B cell (primary cell): Measurements from ENCODE around the gene KIF26B. TPM values are rescaled to one million over a fixed set of nuclear protein-coding genes. Genes with fewer than 3 reads are reported as not detected.

Source experiments
- ATAC-seq: fragments of 200-7000 bp; cut with Tn5 transposase; one replicate; pipeline ENCODE4 v1.10.0; 2021; ENCODE audit warnings: low read depth, mild to moderate bottlenecking, moderate number of reproducible peaks, moderate library complexity
- CTCF ChIA-PET: fragments of 350-600 bp; sonication (Branson Sonifier 250); formaldehyde crosslinking; loops from one replicate; lab custom pipeline; 2021; ENCODE audit warnings: antibody characterized with exemption, inconsistent platforms; lab: Charles Lee
- POLR2A ChIA-PET: fragments of 350-600 bp; sonication (Branson Sonifier 250); formaldehyde crosslinking; loops from one replicate; lab custom pipeline; 2021; ENCODE audit warnings: antibody characterized with exemption; lab: Charles Lee
- DNase-seq: peaks from one replicate; pipeline ENCODE4 v3.0.0; 2013
- H2AFZ ChIP-seq: 2 replicates; pipeline ENCODE4 v1.6.1; 2012; ENCODE audit warnings: mild to moderate bottlenecking, low read depth, low read length; ENCODE audit not compliant: insufficient read depth, poor library complexity, severe bottlenecking
- H3K27ac ChIP-seq, 2 donors: 1 replicate in 1 of 2; 2 replicates in 1 of 2; pipeline ENCODE4 v1.5.1; 2012 to 2013; ENCODE audit warnings: low read length in 2 of 2, mild to moderate bottlenecking in 2 of 2, moderate library complexity in 1 of 2
- H3K27me3 ChIP-seq, 4 experiments: fragments of 200-600 bp in 1 of 4; sonication (generic) in 1 of 4; replicated peaks in 1 of 4; 1 replicate in 2 of 4; 2 replicates in 2 of 4; pipeline versions ENCODE4 v1.6.1 to v1.7.0; 2013 to 2016; ENCODE audit warnings: low read length in 3 of 4, mild to moderate bottlenecking in 2 of 4, mixed read lengths in 1 of 4, moderate library complexity in 1 of 4; ENCODE audit not compliant: insufficient read depth in 4 of 4, control insufficient read depth in 3 of 4; ENCODE audit errors: control extremely low read depth in 1 of 4
- H3K36me3 ChIP-seq, 2 experiments: replicated peaks in 1 of 2; 1 replicate in 1 of 2; 2 replicates in 1 of 2; pipeline versions ENCODE4 v1.6.1 to v1.7.1; 2013; ENCODE audit warnings: low read length in 1 of 2; ENCODE audit not compliant: insufficient read depth in 2 of 2, control insufficient read depth in 1 of 2; ENCODE audit errors: control extremely low read depth in 1 of 2, extremely low read depth in 1 of 2
- H3K4me1 ChIP-seq, 2 donors: fragments of 200-600 bp in 1 of 2; sonication (generic) in 1 of 2; 1 replicate in 1 of 2; 2 replicates in 1 of 2; pipeline versions ENCODE4 v1.5.1 to v1.6.1; 2013 to 2017; ENCODE audit warnings: low read length in 2 of 2; ENCODE audit not compliant: control insufficient read depth in 2 of 2, insufficient read depth in 2 of 2
- H3K4me2 ChIP-seq: replicated peaks from 2 replicates; pipeline ENCODE3; 2012; ENCODE audit warnings: mild to moderate bottlenecking, low read depth, low read length; ENCODE audit not compliant: poor library complexity, severe bottlenecking
- H3K4me3 ChIP-seq, 5 experiments: fragments of 200-600 bp in 1 of 5; sonication (generic) in 1 of 5; 1 replicate in 3 of 5; 2 replicates in 2 of 5; pipeline versions ENCODE4 v1.5.1 to v1.7.0; 2011 to 2016; ENCODE audit warnings: low read length in 4 of 5, mild to moderate bottlenecking in 4 of 5, low read depth in 2 of 5, control low read depth in 1 of 5, moderate library complexity in 1 of 5; ENCODE audit not compliant: insufficient read depth in 1 of 5; ENCODE audit errors: control extremely low read depth in 1 of 5, extremely low read depth in 1 of 5
- H3K79me2 ChIP-seq: fragments of 200-600 bp; sonication (generic); one replicate; pipeline ENCODE4 v1.6.0; 2016; ENCODE audit warnings: low read length; ENCODE audit not compliant: control insufficient read depth, insufficient read depth
- H3K9ac ChIP-seq: fragments of 200-600 bp; sonication (generic); 2 replicates; pipeline ENCODE4 v1.6.1; 2017; ENCODE audit warnings: mild to moderate bottlenecking, low read length, moderate library complexity
- H3K9me3 ChIP-seq, 3 donors: one replicate each; pipeline versions ENCODE4 v1.6.1 to v1.7.1; 2013; ENCODE audit warnings: low read length in 2 of 3; ENCODE audit not compliant: control insufficient read depth in 2 of 3, insufficient read depth in 1 of 3; ENCODE audit errors: control extremely low read depth in 1 of 3
- H4K20me1 ChIP-seq: 2 replicates; pipeline ENCODE4 v1.6.0; 2012; ENCODE audit warnings: mild to moderate bottlenecking, low read length; ENCODE audit not compliant: insufficient read depth, control insufficient read depth, poor library complexity, severe bottlenecking
- H3K27ac Mint-ChIP-seq: one replicate; pipeline ENCODE4 v1.8.0; 2021; ENCODE audit warnings: mixed read lengths
- H3K27me3 Mint-ChIP-seq: one replicate; pipeline ENCODE4 v1.8.0; 2021; ENCODE audit warnings: mixed read lengths
- H3K4me1 Mint-ChIP-seq: one replicate; pipeline ENCODE4 v1.8.0; 2021; ENCODE audit warnings: mixed read lengths
- H3K4me3 Mint-ChIP-seq: one replicate; pipeline ENCODE4 v1.8.0; 2021; ENCODE audit warnings: mixed read lengths
- H3K9me3 Mint-ChIP-seq: one replicate; pipeline ENCODE4 v1.8.0; 2022; ENCODE audit warnings: mixed read lengths; ENCODE audit not compliant: insufficient read depth
- CTCF ChIP-seq: fragments of 200-600 bp; IDR thresholded peaks from one replicate; pipeline ENCODE4 v1.8.0; 2022; ENCODE audit warnings: antibody characterized with exemption, mild to moderate bottlenecking
- EZH2 ChIP-seq: IDR thresholded peaks from 2 replicates; pipeline ENCODE4 v1.6.1; 2012; ENCODE audit warnings: borderline replicate concordance, low read depth, mild to moderate bottlenecking, moderate library complexity, low read length; ENCODE audit not compliant: insufficient read depth, poor library complexity, severe bottlenecking
- WGBS: methylation state at CpG from one replicate; pipeline ENCODE4 v1.1.5; 2013; ENCODE audit warnings: missing lambda C conversion rate; ENCODE audit not compliant: insufficient coverage; 5-methylcytosine and 5-hydroxymethylcytosine counted together
- intact Hi-C: fragments of 100-400 bp; cut with micrococcal nuclease; formaldehyde crosslinking; loops from one replicate; pipeline ENCODE4 v1.10.0; 2022
- polyA plus RNA-seq: library from polyadenylated mRNA; depleted of rRNA; stranded (reverse); fragments of >200 nt; gene quantifications from 2 replicates; pipeline ENCODE4 v1.2.3, GENCODE V29; 2012
- total RNA-seq, 2 donors: library from RNA; stranded (reverse); fragments of 120-200 nt in 1 of 2; gene quantifications; 1 replicate in 1 of 2; 2 replicates in 1 of 2; pipeline versions ENCODE4 v1.2.3 to v1.2.4, GENCODE V29; 2013 to 2022

Gene KIF26B
- total and polyA plus RNA-seq, 2 donors (not counting 1 experiment from before 2014, with no cell fraction given) = 0.62 TPM; not detected in 1

GRCh38 chr1:245197121-245197520, 42.3 kb downstream of the KIF26B start:
- Histone ChIP-seq H3K4me1 (no peaks in the 10 kb centered on the region), H3K27ac (no peak overlapping the region), H4K20me1 (no peaks in the 10 kb centered on the region), H3K9ac (no peak overlapping the region), H3K27me3 (no peaks in the 10 kb centered on the region), H3K4me3 (no peak overlapping the region), H3K79me2 (no peaks in the 10 kb centered on the region), H2AFZ (no peak overlapping the region), H3K9me3 (no peaks in the 10 kb centered on the region), H3K36me3 (no peaks in the 10 kb centered on the region), H3K4me2 (no peak overlapping the region)
- no peak overlapping the region for H3K4me3 Mint-ChIP-seq
- no CpG with 5 or more reads among the region's 3 CpGs for WGBS
- CTCF ChIA-PET = no interaction called here
- ATAC-seq (no peak), DNase-seq (no peak)
- TF ChIP-seq CTCF = no peak
- no peak for TF ChIP-seq EZH2
- no peak overlapping the region for H3K27ac Mint-ChIP-seq
- intact Hi-C loops = no loop called here
- H3K9me3 Mint-ChIP-seq = no peaks in the 10 kb centered on the region
- H3K4me1 Mint-ChIP-seq = no peaks in the 10 kb centered on the region
- peaks cover 22% of the 10 kb centered on the region for H3K27me3 Mint-ChIP-seq
- POLR2A ChIA-PET = no interaction called here

- POLR2A ChIA-PET = no interaction called here
- no peak overlapping the region for H3K4me3 Mint-ChIP-seq
- H3K27me3 Mint-ChIP-seq = peaks cover 23% of the 10 kb centered on the region
- H3K9me3 Mint-ChIP-seq = no peaks in the 10 kb centered on the region
- no peak for ATAC-seq
- no peaks in the 10 kb centered on the region for H3K79me2 ChIP-seq
- no peak for TF ChIP-seq EZH2
- TF ChIP-seq CTCF = no peak
- H3K4me2 ChIP-seq = no peak overlapping the region
- no peaks in the 10 kb centered on the region for H3K9me3 ChIP-seq
- no peak overlapping the region for H3K27ac ChIP-seq
- no peaks in the 10 kb centered on the region for H4K20me1 ChIP-seq
- intact Hi-C loops = no loop called here
- H3K27ac Mint-ChIP-seq = no peak overlapping the region
- no peaks in the 10 kb centered on the region for H3K4me1 ChIP-seq
- no peak overlapping the region for H2AFZ ChIP-seq
- H3K27me3 ChIP-seq = no peaks in the 10 kb centered on the region
- no peaks in the 10 kb centered on the region for H3K36me3 ChIP-seq
- WGBS = no CpG with 5 or more reads among the region's 1 CpG
- H3K4me1 Mint-ChIP-seq = no peaks in the 10 kb centered on the region
- no peak for DNase-seq
- no peak overlapping the region for H3K4me3 ChIP-seq
- H3K9ac ChIP-seq = no peak overlapping the region
- CTCF ChIA-PET = no interaction called here
These were observed 43.2 kb downstream of the KIF26B start for GRCh38 chr1:245197911-245198379.
